GM18873 (cell line): Measurements from ENCODE around the gene MVP.
"Not testable (repeated sequence)": the region's sequence is repeated elsewhere in the genome, so short reads cannot be mapped to it uniquely, and the experiment has no call there.

Experiments used
- ATAC-seq: cut with Tn5 transposase; IDR thresholded peaks from one replicate; pipeline ENCODE4 v1.9.1; 2021; ENCODE audit warnings: mild to moderate bottlenecking, moderate library complexity, moderate number of reproducible peaks; ENCODE audit not compliant: unreplicated experiment, low FRiP score

The MVP gene

GRCh38 chr16:29868396-29869009 is 48.2 kb downstream of the MVP start:
- no peak for ATAC-seq

- not testable (repeated sequence) for ATAC-seq
Observed at GRCh38 chr16:29869067-29869466, 48.8 kb downstream of the MVP start.

- no peak for ATAC-seq
Observed at GRCh38 chr16:29871822-29872546, 51.7 kb downstream of the MVP start.

- no peak for ATAC-seq
Observed at GRCh38 chr16:29873319-29873718, 53.1 kb downstream of the MVP start.

GRCh38 chr16:29875206-29875605 is 54.9 kb downstream of the MVP start:
- no peak for ATAC-seq

- ATAC-seq, result no peak
Observed at GRCh38 chr16:29876217-29876593, 55.9 kb downstream of the MVP start.

- no peak for ATAC-seq
Observed at GRCh38 chr16:29876594-29877249, 56.5 kb downstream of the MVP start.

GRCh38 chr16:29877266-29877961 is 57.2 kb downstream of the MVP start:
- no peak for ATAC-seq

- ATAC-seq, result no peak
Observed at GRCh38 chr16:29878172-29878571, 57.9 kb downstream of the MVP start.

GRCh38 chr16:29881050-29881449 is 60.8 kb downstream of the MVP start:
- ATAC-seq, result no peak

- no peak for ATAC-seq
Observed at GRCh38 chr16:29883987-29884386, 63.7 kb downstream of the MVP start.

GRCh38 chr16:29889372-29889771 is 69.1 kb downstream of the MVP start:
- not testable (repeated sequence) for ATAC-seq

- ATAC-seq, result no peak
Observed at GRCh38 chr16:29891525-29892457, 71.5 kb downstream of the MVP start.

GRCh38 chr16:29892458-29892813 is 72.2 kb downstream of the MVP start:
- no peak for ATAC-seq

- ATAC-seq, result no peak
Observed at GRCh38 chr16:29893553-29893952, 73.3 kb downstream of the MVP start.

GRCh38 chr16:29894352-29894751 is 74.1 kb downstream of the MVP start:
- ATAC-seq, result no peak

- ATAC-seq, result no peak
Observed at GRCh38 chr16:29896841-29897240, 76.6 kb downstream of the MVP start.

- no peak for ATAC-seq
Observed at GRCh38 chr16:29897333-29897732, 77.1 kb downstream of the MVP start.
